Upper lobe of right lung (tissue), 1 donor: ENCODE results near the gene DEDD2. TPM values are rescaled to one million over a fixed set of nuclear protein-coding genes. Genes with fewer than 3 reads are reported as not detected.

Experiments used
- ATAC-seq: fragments of 200-7000 bp; cut with Tn5 transposase; one replicate; pipeline ENCODE4 v1.9.1; 2020; ENCODE audit warnings: mild to moderate bottlenecking, moderate library complexity
- DNase-seq: peaks from one replicate; pipeline ENCODE4 v3.0.0-alpha.2; 2020
- H3K27ac ChIP-seq: fragments of 200-600 bp; one replicate; pipeline ENCODE4 v1.8.0; 2022
- H3K27me3 ChIP-seq: fragments of 200-600 bp; one replicate; pipeline ENCODE4 v1.8.0; 2022; ENCODE audit warnings: mild to moderate bottlenecking
- H3K36me3 ChIP-seq: fragments of 200-600 bp; one replicate; pipeline ENCODE4 v1.8.0; 2022
- H3K4me1 ChIP-seq: fragments of 200-600 bp; one replicate; pipeline ENCODE4 v1.8.0; 2022
- H3K4me3 ChIP-seq: fragments of 200-600 bp; one replicate; pipeline ENCODE4 v1.8.0; 2022; ENCODE audit warnings: mild to moderate bottlenecking
- H3K9me3 ChIP-seq: fragments of 200-600 bp; one replicate; pipeline ENCODE4 v1.8.0; 2022
- CTCF ChIP-seq: fragments of 200-600 bp; IDR thresholded peaks from one replicate; pipeline ENCODE4 v1.8.0; 2022; ENCODE audit warnings: antibody characterized with exemption
- intact Hi-C: fragments of 100-400 bp; cut with DNase I; formaldehyde crosslinking; loops from one replicate; pipeline ENCODE4 v1.11.0; 2022
- total RNA-seq: library from RNA; stranded (reverse); fragmentation: NEBNext Ultra II Directional; extraction: Animal tissue kit (Norgen Biotek cat#: 25700); gene quantifications from one replicate; pipeline ENCODE4 v1.2.1, GENCODE V29; 2021
- donor health status: DM: no; HTN: yes; CAD: no; lungs with severe emphysema.

Gene DEDD2
- total RNA-seq, 1 donor from 2014 or later = 25.1 TPM

- Histone ChIP-seq H3K27me3 (no peaks in the 10 kb centered on the region), H3K4me1 (peaks cover 43% of the 10 kb centered on the region), H3K27ac (peak overlapping the region; percentile 97), H3K4me3 (peak overlapping the region; percentile 98), H3K36me3 (peaks cover 12% of the 10 kb centered on the region), H3K9me3 (no peaks in the 10 kb centered on the region)
- ATAC-seq (no peak), DNase-seq (no peak)
- intact Hi-C loops = no loop called here
- no peak for TF ChIP-seq CTCF
These were observed 34.3 kb upstream of the DEDD2 start for GRCh38 chr19:42251572-42252358.

GRCh38 chr19:42250666-42251531 is 33.4 kb upstream of the DEDD2 start:
- DNase-seq (peak; percentile 75), ATAC-seq (no peak)
- peaks cover 12% of the 10 kb centered on the region for H3K36me3 ChIP-seq
- intact Hi-C loops = no loop called here
- peak overlapping the region; percentile 63 for H3K27ac ChIP-seq
- peaks cover 42% of the 10 kb centered on the region for H3K4me1 ChIP-seq
- no peaks in the 10 kb centered on the region for H3K27me3 ChIP-seq
- no peak for TF ChIP-seq CTCF
- H3K4me3 ChIP-seq = peak overlapping the region; percentile 10
- no peaks in the 10 kb centered on the region for H3K9me3 ChIP-seq

DNA sequence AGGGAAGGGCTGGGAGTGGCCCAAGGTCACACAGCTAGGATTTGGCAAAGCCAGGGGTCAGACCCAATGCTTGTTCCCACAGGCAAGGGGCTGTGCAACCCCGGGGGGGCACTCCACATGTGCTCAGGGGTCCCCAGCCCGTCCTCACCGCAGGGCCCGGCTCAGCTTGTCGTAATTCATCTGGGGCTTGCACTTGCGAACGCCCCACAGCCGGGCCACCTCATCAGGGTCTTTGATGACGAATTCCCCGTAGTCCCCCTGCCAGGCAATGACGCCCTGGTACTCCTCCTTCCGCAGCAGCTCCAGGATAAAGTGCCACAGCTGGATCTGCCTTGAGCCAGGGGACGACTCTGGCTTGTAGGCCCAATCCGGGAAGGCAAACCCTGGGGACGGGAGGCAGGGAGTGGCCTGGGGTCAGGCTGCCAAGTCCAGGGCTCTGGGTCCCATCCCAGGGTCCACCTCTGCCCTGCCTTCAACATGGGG is 32.7 kb upstream of the DEDD2 start:
- TF ChIP-seq CTCF = no peak
- H3K9me3 ChIP-seq = no peaks in the 10 kb centered on the region
- ATAC-seq (no peak), DNase-seq (peak; percentile 66)
- peaks cover 12% of the 10 kb centered on the region for H3K36me3 ChIP-seq
- intact Hi-C loops = no loop called here
- no peak overlapping the region for H3K4me3 ChIP-seq
- peak overlapping the region; percentile 63 for H3K27ac ChIP-seq
- H3K4me1 ChIP-seq = peaks cover 36% of the 10 kb centered on the region
- no peaks in the 10 kb centered on the region for H3K27me3 ChIP-seq

- TF ChIP-seq CTCF = no peak
- ATAC-seq (no peak), DNase-seq (no peak)
- H3K4me3 ChIP-seq = no peak overlapping the region
- intact Hi-C loops = no loop called here
- peaks cover 12% of the 10 kb centered on the region for H3K36me3 ChIP-seq
- H3K27me3 ChIP-seq = no peaks in the 10 kb centered on the region
- no peaks in the 10 kb centered on the region for H3K9me3 ChIP-seq
- peak overlapping the region; percentile 63 for H3K27ac ChIP-seq
- peaks cover 40% of the 10 kb centered on the region for H3K4me1 ChIP-seq
These were observed 32.3 kb upstream of the DEDD2 start for GRCh38 chr19:42249769-42250168.

DNA sequence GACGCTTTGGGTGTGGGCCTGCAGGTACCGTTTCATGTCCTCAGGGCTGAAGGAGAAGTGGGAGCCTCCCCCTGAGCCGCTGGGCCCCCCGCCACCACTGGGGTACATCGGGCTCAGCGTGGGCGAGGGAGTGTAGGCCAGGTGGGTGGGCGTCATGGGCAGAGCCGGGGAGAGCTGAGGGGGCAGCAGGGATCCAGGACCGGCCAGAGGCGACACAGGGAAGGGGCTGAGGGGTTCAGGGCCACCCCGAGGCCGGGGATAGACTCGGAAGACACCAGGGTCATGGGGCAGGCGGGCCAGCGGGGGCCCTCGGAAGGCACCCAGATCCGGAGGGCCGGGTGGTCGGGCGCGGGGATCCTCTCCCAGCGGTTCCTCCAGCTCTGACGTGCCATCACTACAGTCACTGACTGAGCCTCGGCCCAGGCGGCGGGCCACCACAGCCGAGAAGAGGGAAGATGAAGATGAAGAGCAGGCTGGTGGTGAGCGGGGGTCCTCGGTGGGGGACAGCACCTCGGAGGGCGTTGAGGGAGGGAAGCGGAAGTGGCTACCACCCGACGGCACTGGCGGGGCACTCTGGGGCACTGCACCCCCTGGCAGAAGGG is 31.8 kb upstream of the DEDD2 start:
- peaks cover 12% of the 10 kb centered on the region for H3K36me3 ChIP-seq

More for the DNA sequence above, 31.8 kb upstream of the DEDD2 start:
- Histone ChIP-seq H3K4me1 (peaks cover 40% of the 10 kb centered on the region), H3K9me3 (no peaks in the 10 kb centered on the region), H3K27ac (no peak overlapping the region), H3K4me3 (no peak overlapping the region), H3K27me3 (no peaks in the 10 kb centered on the region)
- ATAC-seq (no peak), DNase-seq (no peak)
- TF ChIP-seq CTCF = no peak
- intact Hi-C loops = no loop called here
